Fibroblast of the conjunctiva (primary cell): ENCODE measurements around the gene NAA25.

Experiments
- DNase-seq: peaks from one replicate; pipeline ENCODE4 v3.0.0-alpha.2; 2010; ENCODE audit warnings: low read depth

NAA25 gene

DNA sequence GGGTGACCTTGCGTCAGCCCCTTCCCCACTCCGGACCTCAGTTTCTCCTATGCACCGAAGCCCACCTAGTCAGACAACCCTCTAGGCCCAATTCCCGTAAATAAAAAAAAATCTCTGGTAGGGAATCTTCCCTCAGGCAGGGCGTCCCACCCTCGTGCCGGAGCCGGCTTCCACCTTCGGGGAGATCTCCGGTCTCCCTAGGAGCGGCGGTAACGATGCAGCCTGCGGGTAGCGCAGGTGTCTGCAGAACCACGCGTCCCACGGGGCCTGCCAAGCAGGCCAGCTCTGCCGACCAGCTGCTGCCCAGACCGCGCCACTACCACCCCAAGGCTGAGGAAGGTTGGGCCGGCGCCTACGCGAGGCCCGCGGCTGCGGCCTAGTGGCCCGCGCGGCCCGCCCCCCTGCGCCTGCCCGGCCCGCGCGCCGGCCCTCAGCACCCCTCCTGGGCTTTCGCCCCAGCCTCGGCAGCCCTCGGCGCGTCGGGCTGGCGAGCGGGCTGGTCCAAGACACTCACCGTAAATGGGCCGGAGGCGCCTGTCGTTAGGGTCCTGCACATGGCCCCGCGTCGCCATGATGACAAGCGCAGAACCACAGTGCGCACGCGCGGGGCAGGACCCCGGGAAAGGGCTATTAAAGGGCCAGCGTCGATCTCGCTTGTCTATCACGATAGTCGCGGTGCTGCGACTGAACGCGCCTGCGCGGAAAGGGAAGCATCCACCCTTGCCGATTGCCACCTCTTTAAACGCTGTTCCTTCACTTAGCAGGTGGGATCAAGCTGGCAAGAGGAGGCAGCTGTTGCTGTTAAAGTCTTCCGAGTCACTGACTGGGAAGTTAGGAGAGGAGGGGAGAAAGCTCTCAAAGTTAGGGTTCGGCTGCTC, at the start of gene NAA25:
TSS of gene NAA25 (minus strand) at position 582 of the 878 bp plus-strand sequence. CDS start at position 572, 10 bp downstream.
- peak; percentile 79 for DNase-seq

DNA sequence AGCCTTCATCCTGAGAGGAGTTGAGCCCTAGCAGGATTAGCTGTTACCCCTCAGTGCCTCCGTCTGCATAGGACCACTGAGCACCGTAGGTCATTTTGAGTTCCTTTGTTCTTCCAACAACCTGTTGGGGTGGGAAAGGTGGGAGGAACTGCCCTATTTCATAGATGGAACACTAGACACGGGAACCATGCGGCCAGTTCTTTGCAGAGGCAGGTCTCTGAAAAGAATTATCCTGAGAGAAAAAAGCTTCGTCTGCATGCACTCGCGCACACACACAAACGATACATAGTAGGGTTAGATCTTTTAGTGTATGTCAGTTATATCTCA, 45.3 kb upstream of the NAA25 start:
- no peak for DNase-seq

DNA sequence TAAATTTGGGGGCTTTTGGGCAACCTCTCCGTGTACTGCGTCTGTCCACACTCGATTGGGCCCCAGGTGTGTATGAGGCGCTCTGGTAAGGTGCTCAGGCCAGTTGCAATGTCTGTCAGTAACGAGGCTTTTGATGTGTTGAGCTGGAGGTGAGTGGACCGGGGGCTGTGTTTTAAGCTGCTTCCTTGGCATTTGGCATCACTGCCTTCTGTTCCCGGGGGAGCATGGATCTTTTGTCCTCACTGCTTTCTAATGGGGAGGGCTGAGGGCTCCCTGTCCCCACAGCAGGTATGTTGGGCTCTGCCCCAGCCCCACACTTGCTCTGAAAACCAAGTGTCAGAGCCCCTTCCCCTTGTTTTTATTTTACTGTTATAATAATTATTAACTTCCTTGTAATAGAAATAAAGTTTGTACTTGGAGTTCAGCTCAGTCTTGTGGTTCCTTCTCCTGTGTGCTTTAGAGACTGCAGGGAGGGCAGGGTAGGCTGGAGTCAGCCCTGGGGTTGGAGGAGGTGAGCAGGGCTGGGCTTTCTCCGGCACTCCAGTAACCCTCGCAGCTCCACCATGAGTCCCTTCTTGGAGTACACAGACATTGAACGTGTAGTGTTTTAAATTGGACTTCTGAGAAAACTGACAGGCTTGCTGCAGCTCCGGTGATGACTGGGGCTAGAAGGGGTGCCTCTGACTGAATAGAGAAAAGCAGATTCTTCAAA, 44.8 kb upstream of the NAA25 start:
- DNase-seq: no peak

DNA sequence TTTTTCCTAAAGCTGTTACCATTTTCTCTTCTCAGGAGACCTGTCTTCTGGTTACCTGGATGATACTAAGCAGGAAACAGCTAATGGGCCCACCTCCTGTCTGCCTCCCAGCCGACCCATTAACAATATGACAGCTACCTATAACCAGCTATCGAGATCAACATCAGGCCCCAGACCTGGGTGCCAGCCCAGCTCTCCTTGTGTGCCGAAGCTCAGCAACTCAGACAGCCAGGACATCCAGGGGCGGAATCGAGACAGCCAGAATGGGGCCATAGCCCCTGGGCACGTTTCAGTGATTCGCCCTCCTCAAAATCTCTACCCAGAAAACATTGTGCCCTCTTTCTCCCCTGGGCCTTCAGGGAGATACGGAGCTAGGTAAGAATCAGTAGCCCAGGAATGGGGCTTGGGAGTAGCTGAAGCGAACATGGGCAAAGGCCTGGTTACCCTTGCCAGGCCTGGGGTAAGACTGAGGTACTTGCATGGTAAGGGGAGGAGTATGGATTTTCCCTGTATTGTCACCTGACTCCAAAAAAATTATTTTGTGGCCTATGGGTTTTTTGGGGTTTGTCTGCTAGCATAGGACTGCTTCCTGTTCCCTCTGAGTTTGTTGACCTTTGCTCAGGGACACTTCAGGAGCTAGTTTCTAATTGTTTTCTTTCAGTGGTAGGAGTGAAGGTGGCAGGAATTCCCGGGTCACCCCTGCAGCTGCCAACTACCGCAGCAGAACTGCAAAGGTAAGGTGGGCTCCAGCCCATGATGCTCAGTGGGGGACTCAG, 43.4 kb upstream of the NAA25 start:
- no peak for DNase-seq

DNA sequence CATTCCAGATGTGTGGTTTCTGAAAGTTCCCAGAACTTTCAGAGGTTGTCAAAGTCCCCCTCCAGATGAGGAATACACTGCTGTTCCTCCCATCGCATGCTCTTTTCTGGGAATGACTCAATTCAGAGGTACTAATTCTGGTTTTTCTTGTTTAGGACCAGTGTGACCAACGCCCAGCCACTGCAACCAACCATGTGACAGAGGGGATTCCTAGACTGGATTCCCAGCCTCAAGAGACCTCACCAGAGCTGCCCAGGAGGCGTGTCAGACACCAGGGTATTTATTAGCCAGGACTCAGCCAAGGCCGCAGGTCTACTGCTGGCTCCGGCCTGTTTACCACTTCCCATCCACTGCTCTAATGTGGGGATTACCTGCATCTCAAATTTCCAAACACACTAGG, 41.0 kb upstream of the NAA25 start:
- DNase-seq: no peak

DNA sequence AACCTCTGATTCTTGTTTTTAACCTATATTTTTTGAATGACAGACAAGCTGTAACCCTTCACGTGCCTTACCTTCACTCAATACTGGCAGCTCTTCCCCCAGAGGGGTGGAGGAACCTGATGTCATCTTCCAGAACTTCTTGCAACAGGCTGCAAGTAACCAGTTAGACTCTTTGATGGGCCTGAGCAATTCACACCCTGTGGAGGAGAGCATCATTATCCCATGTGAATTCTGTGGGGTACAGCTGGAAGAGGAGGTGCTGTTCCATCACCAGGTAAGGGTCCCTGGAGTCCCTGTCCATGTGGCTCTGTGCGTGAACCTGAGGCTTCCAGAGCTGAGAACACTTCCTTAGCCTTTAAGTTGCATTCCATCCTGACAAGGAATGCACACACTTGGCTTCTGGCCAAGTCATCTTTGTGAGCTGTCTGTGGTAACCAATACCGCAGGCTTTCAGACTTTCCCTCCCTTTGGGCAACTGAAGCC, 39.5 kb upstream of the NAA25 start:
- peak; percentile 40 for DNase-seq

DNA sequence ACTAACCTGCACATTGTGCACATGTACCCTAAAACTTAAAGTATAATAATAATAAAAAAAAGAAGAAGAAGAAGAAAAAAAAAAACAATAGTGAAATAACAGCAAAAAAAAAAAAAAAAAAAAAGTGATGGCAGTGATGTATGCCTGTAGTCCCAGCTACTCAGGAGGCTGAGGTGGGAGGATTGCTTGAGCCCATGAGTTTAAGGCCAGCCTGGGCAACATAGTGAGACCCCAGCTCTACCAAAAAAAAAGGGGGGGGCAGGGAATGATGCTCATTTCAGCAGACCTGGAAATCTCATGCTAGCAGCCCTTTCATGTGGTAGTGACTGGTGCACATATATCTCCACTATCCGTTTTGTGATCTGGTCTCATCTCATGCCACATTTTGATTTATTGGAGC, 37.5 kb upstream of the NAA25 start:
- no peak for DNase-seq

DNA sequence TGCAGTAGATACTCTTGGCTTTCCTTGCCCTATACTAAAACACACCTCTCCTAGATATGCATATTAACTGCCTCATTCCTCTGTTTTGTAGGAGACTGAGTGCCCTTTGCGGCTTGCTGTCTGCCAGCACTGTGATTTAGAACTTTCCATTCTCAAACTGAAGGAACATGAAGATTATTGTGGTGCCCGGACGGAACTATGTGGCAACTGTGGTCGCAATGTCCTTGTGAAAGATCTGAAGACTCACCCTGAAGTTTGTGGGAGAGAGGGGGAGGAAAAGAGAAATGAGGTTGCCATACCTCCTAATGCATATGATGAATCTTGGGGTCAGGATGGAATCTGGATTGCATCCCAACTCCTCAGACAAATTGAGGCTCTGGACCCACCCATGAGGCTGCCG, 32.1 kb upstream of the NAA25 start:
- DNase-seq: no peak

DNA sequence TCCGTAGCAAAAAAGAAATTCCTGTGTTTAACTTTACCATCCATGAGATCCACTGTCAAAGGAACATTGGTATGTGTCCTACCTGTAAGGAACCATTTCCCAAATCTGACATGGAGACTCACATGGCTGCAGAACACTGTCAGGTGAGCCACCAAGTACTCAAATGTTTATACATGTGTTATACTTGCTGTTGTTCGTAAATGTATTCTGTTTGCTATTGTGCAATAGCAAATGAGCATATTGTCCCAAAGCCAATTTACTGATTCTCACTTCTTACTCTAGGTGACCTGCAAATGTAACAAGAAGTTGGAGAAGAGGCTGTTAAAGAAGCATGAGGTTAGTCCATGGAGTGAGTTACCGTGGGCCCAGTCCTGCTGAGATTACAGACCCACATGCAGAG, 26.1 kb upstream of the NAA25 start:
- DNase-seq: no peak

DNA sequence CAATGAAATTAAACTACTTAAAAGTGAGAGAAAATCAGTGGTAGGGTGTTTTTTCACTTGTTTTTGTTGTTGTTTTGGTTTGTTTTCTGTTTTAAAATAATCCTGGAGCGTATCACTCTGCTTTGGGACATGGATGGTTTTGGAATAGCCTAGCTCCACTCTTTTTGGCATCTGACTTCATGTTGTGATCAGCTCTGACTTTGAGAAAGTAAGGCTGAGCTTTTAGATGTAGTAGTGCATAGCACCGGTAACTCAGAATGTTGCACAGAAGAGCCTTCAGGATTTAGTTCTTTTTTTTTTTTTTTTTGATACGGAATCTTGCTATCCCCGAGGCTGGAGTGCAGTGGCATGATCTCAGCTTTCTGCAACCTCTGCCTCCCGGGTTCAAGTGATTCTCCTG, 24.8 kb upstream of the NAA25 start:
- no peak for DNase-seq

DNA sequence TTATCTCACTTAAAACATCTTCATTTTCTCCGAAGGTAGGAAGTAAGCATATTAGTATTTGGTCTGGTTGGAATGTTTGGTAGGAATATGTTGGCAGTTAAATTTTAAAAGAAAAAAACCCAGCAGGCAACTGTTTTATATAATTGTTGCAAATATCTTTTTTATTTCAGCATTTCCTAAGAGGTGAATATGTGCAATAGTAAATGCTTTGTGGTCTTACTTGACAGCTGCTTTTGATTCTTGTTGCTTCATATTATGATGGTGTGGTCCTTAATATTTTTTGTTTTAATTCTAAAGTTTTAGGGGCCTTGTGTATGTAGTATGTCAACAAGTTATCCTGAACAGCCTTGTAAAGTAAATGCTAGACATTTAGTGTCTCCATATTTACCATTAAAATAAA, 23.1 kb upstream of the NAA25 start:
- no peak for DNase-seq

DNA sequence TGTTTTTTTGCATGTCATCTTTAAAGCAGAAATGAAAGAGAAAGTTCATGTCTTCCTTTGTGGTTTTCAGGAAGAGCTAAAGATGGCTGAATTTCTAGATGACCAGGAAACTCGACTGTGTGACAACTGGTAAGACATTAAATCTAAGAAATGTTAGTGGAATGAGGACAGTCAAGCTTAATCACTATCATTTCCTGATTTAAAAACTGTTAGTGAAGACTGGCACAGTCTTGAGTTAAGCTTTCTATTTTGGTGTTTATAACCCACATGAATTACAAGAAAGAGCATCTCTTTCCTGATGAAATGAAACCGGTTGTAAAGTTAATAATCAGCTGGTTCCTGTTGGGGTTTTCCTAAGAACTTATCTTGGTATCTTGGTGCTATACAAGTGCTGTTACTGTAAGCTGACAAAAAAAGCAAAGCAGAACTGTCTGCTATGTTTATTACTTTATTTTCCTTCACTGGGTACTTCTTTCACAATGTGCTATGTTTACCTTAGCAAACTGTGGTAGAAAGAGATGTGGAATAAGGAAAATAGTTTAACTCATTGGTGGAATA, 21.9 kb upstream of the NAA25 start:
- DNase-seq: no peak

DNA sequence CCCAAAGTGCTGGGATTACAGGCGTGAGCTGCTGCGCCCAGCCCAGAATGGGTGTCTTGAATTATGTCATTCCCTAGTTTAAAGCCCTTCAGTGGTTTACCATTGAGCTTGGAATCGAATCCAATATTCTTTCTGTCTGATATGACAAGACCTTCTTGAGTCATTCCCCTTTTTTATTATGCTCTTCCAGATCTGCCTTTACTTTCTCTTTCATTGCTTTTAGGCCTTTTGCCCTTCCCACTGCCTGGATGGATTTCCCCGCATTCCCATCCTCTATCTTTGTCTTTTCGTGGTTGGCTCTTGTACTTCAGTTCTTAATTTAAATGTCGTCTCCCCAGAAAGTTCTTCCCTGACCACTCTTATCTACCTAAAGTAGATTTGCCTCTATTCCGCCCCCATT, 18.3 kb upstream of the NAA25 start:
- DNase-seq: no peak

DNA sequence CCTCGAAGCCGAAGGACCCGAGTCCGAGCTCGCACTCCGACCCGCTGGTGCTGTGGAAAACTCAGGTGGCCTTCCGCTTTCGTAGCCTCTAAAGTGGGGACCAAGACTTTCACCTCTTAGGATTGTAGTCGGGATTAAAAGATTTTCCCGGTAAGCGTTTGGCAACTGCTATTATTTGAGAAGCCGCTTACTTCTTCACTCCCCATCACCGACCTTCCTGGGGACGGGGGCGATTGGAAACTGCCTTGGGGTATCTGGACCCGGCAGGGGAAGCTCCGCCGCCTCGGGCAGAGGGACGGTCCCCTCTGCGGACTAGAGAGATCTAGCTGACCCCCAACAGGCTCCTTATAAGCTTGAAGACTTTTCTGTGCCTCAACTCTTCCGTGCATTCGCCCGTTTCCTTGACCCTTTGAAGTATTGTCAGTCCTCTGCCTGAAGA, 17.4 kb upstream of the NAA25 start:
- DNase-seq: no peak

DNA sequence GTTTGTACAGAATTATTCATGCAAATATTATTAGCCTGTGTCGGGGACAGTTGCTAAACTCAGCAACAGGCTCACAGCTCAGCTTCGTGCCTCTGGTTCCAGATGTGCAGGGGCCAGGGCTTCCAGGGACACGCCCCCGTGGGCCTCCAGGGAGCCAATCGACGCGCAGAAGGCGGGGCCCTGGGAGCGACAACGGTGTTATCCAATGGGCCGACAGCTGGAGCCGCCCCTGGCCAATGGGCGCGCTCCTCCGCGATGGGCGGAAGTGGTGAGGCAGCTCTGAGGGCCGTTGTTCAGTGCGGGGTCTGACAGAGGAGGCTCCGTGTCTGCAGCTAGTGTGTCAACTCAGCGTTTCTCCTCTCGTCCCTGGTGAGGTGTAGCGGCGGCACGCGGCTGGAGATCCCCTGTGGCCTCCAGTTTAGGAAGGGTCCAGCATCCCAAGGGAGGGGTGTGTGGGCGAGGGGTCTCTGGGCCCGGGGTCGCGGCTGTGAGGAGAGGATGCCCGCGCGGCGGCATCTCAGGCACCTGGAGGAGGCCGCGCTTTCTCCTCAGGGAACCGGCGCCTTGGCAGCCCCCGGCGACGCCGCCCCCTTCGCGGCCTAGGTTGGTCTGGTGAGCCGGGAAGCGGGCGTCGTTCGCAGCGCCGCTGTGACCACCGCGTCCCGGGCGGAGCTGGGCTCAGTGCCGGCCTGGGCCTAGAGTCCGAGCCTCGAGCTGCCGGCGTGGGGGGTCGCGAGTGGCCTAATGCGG, 16.8 kb upstream of the NAA25 start, which contains the start of gene TRAFD1:
TSS of gene TRAFD1 (plus strand) at position 311 of the 750 bp plus-strand sequence. CDS start 4,963 bp downstream, outside the sequence.
- peak; percentile 90 for DNase-seq

DNA sequence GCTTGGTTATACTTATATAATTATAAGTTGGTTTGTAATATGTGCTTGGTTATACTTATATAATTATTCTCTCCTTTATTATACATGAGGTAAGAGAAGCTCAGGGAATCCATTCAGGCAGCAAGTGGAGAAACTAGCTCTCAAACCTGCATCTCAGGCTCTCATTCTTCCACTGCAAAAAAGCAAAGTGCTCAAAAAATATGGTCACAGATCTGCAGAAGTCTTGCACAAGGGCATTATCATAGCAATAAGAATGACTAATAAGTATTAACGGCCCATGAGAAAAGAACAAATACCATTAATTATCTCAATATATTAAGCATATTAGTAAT, 16.3 kb upstream of the NAA25 start:
- no peak for DNase-seq

DNA sequence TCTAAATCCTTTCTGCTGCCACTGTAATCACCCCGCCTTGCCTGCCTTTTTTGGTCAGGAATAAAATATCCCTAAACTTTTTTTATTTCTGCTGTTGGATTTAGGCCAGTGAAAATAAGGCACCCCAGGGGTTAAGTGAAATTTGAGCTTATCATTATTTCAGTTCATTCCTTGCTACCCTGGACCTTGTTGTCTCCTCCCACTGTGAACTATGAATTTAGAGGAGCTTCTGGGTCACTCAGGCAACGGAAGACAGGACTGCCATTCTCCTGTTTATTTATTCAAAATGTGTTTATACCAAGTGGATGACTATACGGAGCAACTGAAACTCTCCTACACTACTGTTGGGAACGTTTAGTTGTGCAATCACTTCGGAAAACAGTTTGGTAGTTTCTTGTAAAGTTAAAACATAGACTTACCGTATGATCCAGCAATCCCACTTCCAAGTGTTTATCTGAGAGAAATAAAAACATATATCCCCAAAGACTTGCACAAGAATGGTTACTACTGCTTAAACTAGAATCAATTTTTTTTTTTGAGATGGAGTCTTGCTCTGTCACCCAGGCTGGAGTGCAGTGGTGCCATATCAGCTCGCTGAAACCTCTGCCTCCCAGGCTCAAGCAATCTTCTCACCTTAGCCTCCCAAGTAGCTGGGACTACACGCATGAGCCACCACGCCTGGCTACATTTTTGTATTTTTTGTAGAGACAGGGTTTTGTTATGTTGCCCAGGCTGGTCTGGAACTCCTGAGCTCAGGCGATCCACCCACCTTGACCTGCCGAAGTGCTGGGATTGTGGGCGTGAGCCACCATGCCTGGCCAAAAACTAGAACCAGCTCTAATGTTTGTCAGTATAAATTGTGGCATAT, 14.5 kb upstream of the NAA25 start:
- DNase-seq: peak; percentile 75

DNA sequence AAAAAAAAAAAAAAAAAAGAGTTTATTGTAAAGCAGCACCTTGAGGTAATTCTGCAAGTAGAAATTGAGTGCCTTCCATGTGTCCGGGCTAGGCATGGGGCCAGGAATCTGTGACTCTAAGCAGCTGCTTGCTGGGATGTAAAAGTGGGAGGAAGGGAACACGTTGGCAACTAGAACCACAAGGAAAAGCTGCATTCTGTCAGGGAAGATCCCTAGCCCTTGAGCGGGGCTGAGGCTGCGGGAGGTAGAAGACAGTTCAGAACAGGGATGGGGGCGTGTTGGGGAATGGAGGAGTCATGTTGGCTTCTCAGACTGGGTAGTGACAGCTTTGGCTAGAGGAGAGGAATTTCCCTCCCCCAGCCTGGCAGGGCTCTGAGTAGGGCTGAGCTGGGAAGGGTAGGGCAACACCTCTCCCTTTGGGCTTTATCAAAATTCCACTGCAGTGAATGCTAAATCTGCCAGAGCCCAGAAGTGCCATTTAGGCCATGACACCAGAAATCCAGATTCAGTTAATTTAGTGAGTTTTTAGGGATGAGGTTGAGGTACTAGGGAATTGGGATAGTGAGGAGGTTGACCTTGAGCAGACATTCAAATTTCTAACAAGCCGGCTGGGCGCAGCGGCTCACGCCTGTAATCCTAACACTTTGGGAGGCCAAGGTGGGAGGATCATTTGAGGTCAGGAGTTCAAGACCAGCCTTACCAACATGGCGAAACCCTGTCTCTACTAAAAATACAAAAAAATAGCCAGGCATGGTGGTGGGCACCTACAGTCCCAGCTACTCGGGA, 13.4 kb upstream of the NAA25 start:
- DNase-seq: peak; percentile 62

DNA sequence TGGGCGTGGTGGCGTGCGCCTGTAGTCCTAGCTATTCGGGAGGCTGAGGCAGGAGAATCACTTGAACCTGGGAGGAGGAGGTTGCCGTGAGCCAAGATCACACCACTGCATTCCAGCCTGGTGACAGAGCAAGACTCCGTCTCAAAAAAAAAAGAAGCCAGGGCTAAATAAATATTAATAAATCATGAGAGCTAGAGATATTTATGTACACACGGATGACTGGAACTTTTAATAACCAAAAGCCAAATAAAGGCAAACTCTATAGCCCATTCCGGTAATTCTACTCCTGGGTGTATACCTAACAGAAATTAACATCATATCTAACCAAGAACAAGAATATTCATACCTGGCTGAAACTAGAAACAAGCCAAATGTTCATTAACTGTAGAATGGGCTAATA, 9.1 kb upstream of the NAA25 start:
- DNase-seq: no peak
